Ureter (tissue), 1 donor: ENCODE measurements around the gene RAB43. TPM values are rescaled to one million over a fixed set of nuclear protein-coding genes. Genes with fewer than 3 reads are reported as not detected.
"Not testable (repeated sequence)": the region's sequence is repeated elsewhere in the genome, so short reads cannot be mapped to it uniquely, and the experiment has no call there.

Experiments
- DNase-seq: peaks from one replicate; pipeline ENCODE4 v3.0.0-alpha.2; 2020; ENCODE audit warnings: low spot score
- total RNA-seq: library from RNA; stranded (reverse); gene quantifications from one replicate; pipeline ENCODE4 v1.2.4, GENCODE V29; 2023
- donor health status: DM: yes; HTN: yes; CAD: no.

Gene RAB43
- total RNA-seq, result 27.2 TPM

DNA sequence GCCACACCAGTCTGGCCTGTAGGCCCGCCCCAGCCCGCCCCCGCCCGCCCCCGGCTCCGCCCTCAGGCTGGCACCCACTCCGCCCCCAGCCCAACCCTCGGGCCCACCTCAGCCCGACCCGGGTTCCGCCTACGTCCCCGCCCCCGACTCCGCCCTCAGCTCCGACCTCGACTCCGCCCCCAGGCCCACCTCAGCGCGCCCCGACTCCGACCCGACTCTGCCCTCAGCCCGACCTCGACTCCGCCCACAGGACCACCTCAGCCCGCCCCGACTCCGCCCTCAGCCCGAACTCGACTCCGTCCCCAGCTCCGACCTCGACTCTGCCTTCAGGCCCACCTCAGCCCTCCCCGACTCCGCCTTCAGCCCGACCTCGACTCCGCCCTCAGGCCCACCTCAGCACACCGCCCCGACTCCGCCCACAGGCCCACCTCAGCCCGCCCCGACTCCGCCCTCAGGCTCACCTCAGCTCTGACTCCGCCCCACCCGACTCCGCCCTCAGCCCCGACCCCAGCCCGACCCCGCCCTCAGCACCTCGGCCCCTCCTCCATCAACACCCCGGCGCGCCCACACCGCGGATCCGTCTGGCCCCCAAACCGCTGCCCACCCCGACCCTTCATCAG is at the start of gene RAB43:
Gene RAB43, minus strand, starts transcription at position 13 of the 620 bp plus-strand sequence. CDS start 315 bp downstream, outside the sequence.
- DNase-seq, result peak; percentile 93

DNA sequence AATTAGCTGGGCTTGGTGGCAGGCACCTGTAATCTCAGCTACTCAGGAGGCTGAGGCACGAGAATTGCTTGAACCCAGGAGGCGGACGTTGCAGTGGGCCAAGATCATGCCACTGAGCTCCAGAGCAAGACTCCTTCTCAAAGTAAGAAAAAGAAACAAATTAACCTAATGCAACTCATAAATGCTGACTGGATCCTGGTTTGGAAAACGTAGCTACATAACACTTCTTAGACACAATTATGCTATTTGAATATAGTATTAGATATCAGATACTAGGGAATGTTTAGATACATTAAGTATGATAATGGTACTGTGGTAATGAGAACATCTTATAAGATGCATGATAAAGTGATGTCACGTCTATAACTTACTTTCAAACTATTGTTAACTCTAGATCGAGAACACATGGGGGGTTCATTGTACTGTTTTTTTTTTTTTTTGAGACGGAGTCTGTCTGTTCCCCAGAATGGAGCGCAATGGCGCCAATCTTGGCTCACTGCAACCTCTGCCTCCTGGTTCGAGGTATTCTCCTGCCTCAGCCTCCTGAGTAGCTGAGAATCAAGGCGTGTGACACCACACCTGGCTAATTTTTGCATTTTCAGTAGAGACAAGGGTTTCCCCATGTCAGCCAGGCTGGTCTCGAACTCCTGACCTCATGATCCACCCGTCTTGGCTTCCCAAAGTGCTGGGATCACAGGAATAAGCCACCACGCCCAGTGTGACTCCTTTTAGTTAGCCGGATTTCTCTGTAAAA is 45.2 kb upstream of the RAB43 start:
- DNase-seq, result no peak

DNA sequence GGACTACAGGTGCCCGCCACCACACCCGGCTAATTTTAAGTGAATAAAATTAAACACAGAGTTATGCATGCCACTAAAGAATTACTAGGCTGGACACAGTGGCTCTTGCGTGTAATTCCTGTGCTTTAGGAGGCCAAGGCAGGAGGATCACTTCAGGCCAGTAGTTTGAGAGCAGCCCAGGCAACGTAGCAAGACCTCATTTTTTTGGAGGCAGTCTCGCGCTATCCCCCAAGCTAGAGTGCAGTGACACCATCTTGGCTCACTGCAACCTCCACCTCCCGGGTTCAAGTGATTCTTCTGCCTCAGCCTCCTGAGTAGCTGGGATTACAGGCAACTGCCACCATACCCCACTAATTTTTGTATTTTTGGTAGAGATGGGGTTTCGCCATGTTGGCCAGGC is 44.0 kb upstream of the RAB43 start:
- not testable (repeated sequence) for DNase-seq

DNA sequence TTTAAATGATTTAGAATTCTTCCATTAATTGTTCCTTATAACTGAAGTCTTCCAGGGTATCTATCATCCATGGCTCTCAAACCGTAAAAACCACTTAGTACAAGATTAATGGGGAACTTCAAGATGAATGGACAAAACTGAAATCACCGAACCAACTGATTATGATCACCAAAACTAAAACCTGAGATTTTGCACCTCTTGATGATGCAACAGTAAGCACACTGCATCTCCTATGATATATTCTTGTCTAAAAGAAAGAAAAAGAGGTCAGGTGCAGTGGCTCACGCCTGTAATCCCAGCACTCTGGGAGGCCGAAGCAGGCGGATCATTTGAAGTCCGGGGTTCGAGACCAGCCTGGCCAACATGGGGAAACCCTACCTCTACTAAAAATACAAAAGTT is 42.9 kb upstream of the RAB43 start:
- no peak for DNase-seq

DNA sequence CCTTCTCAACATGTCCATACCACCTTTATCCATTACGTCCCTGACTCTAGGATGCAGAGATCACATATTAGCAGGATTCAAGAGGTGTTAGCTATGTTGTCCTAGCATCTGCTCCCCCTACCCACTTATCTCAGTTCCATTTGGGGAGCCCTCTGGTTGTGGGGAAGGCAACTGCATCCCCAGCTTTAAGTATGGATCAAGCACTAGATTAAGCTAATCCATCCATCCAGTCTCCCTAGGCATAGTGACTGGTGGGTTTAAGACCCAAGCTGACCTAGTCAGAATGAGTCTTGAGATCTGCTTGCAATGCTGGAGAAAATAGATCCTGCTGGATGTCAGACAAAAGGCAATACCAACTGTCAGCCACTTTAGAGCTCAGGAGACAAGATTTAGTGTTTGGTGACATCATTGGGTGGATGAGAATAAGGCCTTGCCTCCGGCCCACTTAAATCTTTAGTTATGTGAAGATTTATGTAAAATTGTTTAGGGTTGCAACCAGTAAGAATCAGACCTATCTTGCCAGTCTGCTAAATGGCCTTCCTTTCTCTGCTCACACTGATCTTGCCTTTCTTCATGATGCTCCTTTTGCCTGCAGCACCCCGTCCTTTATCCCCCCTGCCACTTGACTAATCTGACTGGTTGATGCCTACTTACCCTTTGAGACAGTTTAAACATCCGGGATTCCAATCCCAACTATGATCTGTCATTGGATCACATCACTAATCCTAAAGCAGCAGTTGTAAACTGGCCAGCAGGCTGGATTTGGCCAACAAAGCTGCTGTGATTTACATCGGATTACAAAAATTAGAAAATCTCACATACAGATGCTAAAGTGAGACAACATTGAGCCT is 41.4 kb upstream of the RAB43 start:
- DNase-seq, result no peak

DNA sequence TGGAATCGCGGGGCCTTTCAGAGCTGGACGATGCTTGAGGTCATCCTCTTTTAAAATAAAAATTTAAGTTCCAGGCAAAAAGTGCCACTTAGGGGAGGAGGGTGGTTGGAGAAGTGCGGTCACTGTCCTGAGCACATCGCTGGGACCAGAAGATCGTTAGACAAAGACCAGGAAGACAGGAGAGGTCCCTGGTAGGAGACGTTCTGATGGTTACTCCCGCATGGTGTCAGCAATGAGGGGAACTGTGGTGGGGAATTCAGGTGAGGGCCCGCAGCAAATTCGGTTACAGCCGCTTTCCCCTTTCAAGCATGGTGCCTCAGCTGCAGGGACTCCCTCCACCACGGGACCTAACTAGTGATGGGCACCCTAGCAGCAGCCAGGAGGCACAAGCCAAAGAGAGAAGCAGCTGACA is 40.3 kb upstream of the RAB43 start:
- DNase-seq, result no peak

DNA sequence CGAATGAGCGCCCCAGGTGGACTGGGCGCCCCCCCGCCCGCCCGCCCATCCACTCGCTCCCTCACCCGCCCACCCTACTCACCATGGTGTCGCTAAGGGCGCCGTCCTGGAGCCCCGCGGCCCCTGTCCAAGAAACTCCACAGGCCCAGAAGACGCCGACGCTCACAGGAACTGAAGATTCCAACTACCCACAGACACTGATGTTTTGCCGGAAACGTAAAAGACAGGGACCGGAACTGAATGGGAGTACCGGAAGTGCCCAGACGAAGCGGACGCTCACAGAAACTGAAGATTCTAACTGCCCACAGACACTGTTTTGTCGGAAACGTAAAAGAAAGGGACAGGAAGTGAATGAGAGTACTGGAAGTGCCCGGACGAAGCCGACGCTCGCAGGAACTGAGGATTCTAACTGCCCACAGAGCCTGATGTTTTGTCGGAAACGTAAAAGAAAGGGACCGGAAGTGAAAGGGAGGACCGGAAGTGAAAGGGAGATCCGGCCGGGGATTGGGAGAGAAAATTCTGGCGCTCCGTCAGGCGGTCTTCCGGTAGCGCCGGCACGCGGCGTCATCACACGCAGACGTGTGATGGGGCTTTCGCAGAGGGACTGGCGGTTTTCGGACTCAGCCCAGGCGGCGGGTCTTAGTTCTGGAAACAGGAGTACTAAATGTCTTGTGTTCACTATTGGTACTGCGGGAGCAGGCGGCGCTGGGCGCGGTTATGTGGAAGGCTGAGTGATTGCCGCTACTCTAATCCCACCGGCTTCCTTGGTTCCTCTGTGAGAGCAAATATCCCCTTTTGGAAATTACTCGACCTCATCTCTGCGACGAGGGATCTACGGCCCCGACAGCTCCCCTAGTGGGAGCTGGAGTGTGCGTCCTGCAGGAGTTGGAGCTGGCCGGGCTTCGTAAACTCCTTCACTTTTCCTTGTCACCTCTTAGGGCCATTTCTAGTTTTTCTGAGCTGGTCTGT is 39.6 kb upstream of the RAB43 start, which contains the start of gene ISY1:
Gene ISY1, minus strand, starts transcription at position 173 of the 969 bp plus-strand sequence. Its CDS starts 88 bp downstream, at position 85.
- DNase-seq, result peak; percentile 92

DNA sequence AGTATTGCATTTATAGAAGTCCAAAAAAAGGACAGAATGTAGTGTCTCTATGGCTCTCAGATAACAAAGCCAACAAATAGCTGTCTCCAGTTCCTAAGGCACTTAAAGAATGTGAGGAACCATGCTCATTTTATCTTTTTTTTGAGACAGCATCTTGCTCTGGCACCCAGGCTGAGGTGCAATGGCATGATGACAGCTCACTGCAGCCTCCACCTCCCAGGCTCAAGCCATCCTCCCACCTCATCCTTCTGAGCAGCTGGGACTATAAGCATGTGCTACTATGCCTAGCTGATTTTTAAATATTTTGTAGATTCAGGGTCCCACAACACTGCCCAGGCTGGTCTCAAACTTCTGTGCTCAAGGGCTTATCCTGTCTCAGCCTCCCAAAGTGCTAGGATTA is 23.2 kb upstream of the RAB43 start:
- DNase-seq, result no peak

DNA sequence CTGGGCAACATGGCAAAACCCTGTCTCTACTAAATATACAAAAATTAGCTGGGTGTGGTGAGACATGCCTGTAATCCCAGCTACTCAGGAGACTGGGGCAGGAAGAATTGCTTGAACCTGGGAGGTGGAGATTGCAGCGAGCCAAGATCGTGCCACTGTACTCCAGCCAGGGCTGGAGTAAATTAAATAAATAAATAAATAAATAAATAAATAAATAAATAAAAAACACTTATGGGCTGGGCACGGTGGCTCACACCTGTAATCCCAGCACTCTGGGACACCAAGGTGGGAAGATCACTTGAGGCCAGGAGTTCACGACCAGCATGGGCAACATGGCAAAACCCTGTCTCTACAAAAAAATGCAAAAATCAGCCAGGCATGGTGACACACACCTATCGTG is 19.4 kb upstream of the RAB43 start:
- DNase-seq, result not testable (repeated sequence)

DNA sequence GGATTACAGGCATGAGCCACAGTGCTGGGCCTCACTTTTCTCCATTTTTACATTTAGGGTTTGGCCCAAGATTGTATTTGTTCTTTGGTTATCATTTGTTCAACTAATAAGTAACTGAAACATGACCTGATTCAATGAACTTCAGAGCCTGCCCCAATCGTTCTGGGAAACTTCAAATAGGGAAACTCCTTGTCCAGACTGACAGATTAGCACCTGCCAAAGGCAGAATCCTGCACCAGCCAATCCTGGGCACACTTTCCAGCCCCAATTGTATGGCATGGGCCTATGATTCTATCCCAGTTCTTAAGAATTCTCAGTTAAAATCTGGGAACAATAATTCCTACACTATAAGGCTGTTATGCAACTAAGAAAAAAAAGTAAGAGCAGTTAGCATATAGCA is 18.3 kb upstream of the RAB43 start:
- DNase-seq, result no peak

DNA sequence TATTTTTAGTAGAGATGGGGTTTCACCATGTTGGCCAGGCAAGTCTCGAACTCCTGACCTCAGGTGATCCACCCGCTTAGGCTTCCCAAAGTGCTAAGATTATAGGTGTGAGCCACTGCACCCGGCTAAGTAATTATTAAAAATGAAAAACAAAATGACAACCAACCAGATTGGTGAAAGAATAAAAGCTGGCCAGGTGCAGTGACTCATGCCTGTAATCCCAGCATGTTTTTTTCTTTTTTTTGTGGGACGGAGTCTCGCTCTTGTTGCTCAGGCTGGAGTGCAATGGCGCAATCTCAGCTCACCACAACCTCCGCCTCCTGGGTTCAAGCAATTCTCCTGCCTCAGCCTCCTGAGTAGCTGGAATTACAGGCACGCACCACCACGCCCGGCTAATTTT is 14.7 kb upstream of the RAB43 start:
- DNase-seq, result not testable (repeated sequence)

DNA sequence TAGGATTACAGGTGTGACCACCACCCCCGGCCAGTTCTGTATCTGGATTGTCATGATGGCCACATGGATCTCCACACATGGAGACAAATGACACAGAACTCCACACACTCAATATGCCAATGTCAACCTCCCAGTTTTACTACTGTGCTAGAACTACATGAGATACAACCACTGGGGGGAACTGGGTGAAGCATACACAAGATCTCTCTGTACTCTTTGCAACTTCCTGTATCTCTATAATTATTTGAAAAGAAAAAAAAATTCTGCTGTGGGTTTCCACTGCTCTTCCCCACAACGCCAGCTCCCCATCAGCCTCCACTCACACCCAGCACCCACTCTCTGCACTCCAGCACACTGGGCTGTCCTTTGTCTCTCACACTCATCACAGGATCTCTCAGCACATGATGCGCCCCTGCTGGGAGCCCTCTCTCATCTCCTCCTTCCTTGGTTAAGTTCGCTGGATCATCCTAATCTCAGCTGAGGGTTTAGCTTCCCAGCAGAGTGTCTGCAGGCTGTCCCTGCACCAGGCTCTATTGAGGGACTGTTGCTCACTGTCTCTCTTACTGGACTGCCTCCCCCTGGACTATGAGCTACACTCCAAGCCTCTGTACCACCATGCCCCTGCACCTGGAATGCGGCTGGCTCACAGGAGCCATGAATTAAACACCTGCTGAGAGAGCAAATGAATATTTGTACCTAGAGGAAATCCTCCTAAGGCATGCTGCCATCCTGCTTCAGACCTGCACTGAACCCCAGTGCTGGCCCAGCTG is 10.7 kb upstream of the RAB43 start:
- no peak for DNase-seq

DNA sequence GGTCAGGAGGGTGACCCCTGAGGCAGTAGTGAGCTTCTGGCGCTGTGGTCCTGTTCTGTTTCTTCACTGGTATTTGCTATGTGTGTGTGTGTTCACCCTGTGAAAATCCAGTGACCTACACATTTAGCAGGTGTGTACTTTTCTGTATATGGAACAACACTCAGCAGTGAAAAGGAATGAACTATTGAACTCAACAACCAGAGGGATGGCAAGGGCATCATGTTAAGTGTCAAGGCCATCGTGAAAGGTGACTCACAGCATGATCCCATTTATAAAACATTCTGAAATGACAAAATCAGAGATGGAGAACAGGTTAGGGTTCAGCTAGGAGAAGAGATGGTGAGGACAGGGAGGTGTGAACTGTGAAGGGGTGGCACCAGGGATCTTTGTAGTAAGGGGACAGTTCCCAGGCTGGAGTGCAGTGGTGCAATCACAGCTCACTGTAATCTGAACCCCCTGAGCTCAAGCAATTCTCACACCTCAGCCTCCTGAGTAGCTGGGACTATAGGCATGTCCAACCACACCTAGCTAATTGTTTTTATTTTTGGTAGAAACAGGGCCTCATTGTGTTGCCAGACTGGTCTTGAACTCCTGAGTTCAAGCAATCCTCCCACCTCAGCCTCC is 10.0 kb upstream of the RAB43 start:
- DNase-seq, result no peak

DNA sequence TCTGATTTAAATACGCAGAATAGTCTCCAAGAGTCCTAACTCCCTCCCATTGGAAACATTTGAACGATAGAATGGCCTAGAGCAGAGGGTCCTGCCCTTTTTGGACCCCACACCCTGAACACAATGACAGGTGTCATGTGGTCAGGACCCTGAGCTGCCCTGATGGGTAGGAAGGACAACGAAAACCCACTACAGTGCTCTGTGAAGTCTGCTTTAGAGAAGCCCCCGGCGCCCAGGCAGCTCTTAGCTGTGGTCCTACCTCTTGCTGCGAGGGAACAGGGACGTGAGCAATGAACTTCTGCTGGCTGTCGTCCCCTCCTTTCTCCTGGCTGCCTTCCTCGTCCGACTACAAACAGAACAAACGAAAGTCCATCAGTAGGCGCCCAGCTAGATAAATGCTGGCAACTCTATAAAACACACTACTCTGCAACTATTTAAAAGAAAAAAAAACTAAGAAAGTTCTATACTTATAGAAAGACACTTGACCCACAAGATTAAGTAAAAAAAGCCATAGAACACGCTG is 8.7 kb upstream of the RAB43 start:
- DNase-seq, result no peak

DNA sequence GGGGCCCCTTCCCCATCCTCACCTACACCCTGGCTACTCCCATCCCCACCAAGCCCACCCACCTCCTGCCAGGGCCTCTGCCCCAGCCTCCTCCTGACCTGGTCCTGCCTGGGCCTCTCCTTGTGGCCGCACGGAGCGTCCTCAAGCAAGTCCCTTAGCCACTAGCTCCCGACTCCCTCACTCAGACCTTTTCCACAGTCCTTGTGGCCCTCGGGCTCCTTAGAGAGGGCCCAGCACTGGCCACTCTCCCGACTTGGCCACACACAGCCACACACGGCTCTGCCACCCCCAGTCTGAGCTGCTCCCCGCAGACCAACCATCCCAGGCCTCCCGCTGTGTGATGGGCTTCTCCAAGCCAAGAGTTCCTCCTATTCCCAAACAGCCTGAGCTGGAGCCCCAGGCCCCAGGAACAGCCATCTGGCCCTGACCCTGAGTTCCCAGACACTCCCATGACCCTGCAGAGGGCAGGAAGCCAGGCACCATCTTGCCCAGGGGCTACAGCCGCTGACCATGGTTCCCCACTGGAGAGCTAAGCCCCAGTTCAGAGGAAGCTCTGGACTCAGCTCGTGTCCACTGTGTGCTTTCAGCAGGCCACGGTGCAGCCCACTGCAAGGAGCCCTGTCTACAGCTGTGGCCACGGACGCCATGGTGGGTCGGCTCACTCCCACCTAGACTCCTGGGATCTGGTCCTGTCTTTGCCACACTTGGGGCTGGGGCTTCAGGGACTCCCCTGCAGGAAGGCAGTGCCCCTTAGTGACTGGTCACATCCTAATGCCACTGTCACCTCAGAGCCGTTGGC is 7.0 kb upstream of the RAB43 start:
- DNase-seq, result no peak

DNA sequence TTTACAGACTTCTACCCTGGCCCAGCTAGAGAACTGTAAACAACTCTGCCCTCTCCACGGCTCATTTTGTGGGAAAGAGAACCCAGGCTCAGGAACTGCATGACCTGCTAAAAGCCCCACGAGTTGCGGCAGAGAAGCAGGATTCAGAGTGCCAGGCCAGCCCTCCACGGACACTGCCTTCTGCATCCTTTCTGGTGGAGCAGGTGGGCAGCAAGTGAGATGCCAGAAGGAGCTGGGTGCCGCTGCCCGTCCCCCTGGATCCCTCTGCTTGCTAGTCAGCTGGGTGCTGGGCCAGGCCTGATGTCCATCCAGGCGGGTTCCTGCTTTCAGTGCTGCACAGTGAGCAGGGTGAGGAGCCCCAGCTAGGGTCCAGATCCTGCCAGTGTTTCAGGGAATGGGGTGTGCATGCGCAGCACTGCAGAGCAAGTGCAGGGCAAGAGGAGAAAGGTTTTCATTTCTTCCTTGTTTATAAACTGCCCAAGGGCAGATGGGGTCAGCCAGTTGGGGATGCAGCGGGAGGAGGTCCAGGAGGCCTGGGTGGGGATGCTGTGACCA is 5.2 kb upstream of the RAB43 start:
- no peak for DNase-seq

DNA sequence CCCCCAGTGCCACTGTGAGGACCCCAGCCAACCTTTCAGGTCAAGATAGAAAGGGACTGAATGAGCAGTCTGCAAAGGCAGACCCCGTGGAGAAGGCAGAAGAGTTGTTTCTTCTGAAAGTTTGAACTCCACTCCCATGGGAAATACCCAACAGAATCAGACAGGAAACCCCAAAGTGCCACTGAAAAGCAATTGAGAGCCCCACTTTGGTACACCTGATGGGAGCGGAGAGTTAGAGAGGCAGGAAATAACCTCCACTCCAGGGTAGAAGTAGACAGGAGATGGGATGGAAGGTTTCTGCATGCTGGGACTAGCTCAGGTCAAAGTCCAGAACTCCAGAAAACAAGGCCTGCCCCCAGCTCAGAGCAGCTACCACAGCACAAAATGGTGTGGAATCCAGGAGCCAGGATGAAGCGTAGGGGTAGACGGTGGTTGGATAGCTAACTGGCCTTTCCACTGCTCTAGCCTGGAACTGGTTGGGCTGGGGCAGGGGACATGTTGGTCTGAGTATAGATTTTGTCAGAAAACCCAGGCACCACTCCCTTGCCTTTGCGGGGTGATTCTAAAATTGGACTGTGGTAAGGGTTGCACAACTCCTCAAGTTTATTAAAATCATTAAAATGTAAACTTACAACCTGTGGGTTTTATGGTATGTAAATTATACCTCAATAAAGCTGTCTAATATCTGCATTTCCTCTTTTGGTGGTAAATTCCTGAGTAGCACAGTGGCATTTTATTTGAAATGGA is 1.9 kb upstream of the RAB43 start:
- no peak for DNase-seq
